Pancreas (tissue), 10 donors: ENCODE measurements around the gene RIN3. TPM values are rescaled to one million over a fixed set of nuclear protein-coding genes. Genes with fewer than 3 reads are reported as not detected.

ENCODE experiments used
- ATAC-seq, 4 donors: fragments of 200-7000 bp; cut with Tn5 transposase; one replicate each; pipeline versions ENCODE4 v1.8.0 to v1.9.1; 2020; ENCODE audit warnings: mild to moderate bottlenecking in 4 of 4, moderate library complexity in 4 of 4
- DNase-seq, 6 donors: peaks; one replicate each; pipeline ENCODE4 v3.0.0-alpha.2; 2020
- FAIRE-seq: peaks from 2 replicates; lab custom pipeline; 2012; peaks lifted over from hg19 to GRCh38; lab: Jason Lieb, UNC
- H3K27ac ChIP-seq, 4 donors: fragments of 200-600 bp; sonication (generic); 1 replicate in 3 of 4; 2 replicates in 1 of 4; pipeline versions ENCODE4 v1.5.0 to v1.8.0; 2020
- H3K27me3 ChIP-seq, 4 donors: fragments of 200-600 bp; one replicate each; pipeline ENCODE4 v1.8.0; 2021
- H3K36me3 ChIP-seq, 3 donors: fragments of 200-600 bp; sonication (generic) in 1 of 3; one replicate each; pipeline versions ENCODE4 v1.5.0 to v1.8.0; 2020 to 2021
- H3K4me1 ChIP-seq, 3 donors: fragments of 200-600 bp; one replicate each; pipeline ENCODE4 v1.8.0; 2021
- H3K4me3 ChIP-seq, 4 donors: fragments of 200-600 bp; sonication (generic) in 2 of 4; one replicate each; pipeline versions ENCODE4 v1.5.0 to v1.8.0; 2020 to 2021
- H3K9me3 ChIP-seq, 4 donors: fragments of 200-600 bp; one replicate each; pipeline ENCODE4 v1.8.0; 2021
- WGBS, 2 donors: extraction: QIAGEN DNeasy Blood & Tissue Kit; methylation state at CpG; one replicate each; pipeline ENCODE4 v1.1.7; 2013; 5-methylcytosine and 5-hydroxymethylcytosine counted together
- intact Hi-C, 3 donors: fragments of 100-400 bp; cut with DNase I; formaldehyde crosslinking; loops; one replicate each; pipeline versions ENCODE4 v1.11.1 to v1.14.2; 2022
- polyA plus RNA-seq, 2 donors: library from polyadenylated mRNA; stranded (reverse); fragments of 200-250 nt; gene quantifications; one replicate each; pipeline ENCODE4 v1.2.3, GENCODE V29; 2013
- total RNA-seq, 6 donors: library from RNA; stranded (reverse); fragmentation: NEBNext Ultra II Directional in 4 of 6; extraction: Animal tissue kit (Norgen Biotek cat#: 25700) in 4 of 6; gene quantifications; one replicate each; pipeline versions ENCODE4 v1.2.1 to v1.2.4, GENCODE V29; 2021 to 2023
- TF ChIP-seq, protein P1 (sequence below), 4 donors: fragments of 200-600 bp; sonication (generic) in 3 of 4; IDR thresholded peaks; one replicate each; pipeline versions ENCODE4 v1.5.0 to v1.8.0; 2021; ENCODE audit warnings: antibody characterized with exemption in 4 of 4
- donor health status: healthy with polysubstance abuse.
- donor health status: DM: no; HTN: no; CAD: no; lungs with moderate emphysema.
- donor health status: DM: no; HTN: no; CAD: no.
- donor health status: control.
- donor health status: control.
- donor health status: Bipolar disorder and iron deficiency.
- donor health status: DM: yes; HTN: yes; CAD: no.
- donor health status: DM: no; HTN: no; CAD: no.
- donor health status: DM: no; HTN: no; CAD: no.
- donor health status: DM: yes; HTN: yes; CAD: no.

Gene RIN3
- total and polyA plus RNA-seq, 8 donors: 1.1 to 9.0 (median 2.3) TPM

DNA sequence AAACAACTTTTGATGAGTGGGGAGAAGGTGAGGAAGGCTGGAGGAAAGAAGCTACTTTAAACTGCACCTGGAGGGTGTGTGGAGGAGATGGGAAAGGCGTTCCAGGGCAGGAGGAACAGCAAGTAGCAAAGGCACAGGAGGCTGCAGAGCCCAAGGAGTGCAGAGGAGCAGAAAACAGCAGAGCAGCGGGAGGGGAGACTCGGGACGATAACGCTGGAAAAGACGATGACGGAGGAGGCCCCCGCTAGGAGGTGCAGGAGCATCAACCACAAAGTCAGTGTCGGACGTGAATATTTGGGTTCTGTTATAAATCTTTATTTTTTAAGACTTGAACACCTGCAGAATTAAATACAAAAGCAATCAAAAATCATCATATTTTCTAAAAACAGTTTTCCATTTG, 189.9 kb downstream of the RIN3 start:
- Histone ChIP-seq H3K27me3 (no peaks in the 10 kb centered on the region), H3K36me3 (peaks cover 0 to 4% (median 0%) of the 10 kb centered on the region in 3 donors), H3K9me3 (no peaks in the 10 kb centered on the region), H3K27ac (no peak overlapping the region), H3K4me3 (no peak overlapping the region), H3K4me1 (no peaks in the 10 kb centered on the region)
- ATAC-seq (no peak), FAIRE-seq (no peak), DNase-seq (no peak)
- TF ChIP-seq, protein P1, sequence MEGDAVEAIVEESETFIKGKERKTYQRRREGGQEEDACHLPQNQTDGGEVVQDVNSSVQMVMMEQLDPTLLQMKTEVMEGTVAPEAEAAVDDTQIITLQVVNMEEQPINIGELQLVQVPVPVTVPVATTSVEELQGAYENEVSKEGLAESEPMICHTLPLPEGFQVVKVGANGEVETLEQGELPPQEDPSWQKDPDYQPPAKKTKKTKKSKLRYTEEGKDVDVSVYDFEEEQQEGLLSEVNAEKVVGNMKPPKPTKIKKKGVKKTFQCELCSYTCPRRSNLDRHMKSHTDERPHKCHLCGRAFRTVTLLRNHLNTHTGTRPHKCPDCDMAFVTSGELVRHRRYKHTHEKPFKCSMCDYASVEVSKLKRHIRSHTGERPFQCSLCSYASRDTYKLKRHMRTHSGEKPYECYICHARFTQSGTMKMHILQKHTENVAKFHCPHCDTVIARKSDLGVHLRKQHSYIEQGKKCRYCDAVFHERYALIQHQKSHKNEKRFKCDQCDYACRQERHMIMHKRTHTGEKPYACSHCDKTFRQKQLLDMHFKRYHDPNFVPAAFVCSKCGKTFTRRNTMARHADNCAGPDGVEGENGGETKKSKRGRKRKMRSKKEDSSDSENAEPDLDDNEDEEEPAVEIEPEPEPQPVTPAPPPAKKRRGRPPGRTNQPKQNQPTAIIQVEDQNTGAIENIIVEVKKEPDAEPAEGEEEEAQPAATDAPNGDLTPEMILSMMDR (IDR thresholded peaks at IDR 0.05): no peak
- 93 to 95% methylated on average over 10 of the region's 10 CpGs for WGBS, 2 donors
- intact Hi-C loops: no loop called here

DNA sequence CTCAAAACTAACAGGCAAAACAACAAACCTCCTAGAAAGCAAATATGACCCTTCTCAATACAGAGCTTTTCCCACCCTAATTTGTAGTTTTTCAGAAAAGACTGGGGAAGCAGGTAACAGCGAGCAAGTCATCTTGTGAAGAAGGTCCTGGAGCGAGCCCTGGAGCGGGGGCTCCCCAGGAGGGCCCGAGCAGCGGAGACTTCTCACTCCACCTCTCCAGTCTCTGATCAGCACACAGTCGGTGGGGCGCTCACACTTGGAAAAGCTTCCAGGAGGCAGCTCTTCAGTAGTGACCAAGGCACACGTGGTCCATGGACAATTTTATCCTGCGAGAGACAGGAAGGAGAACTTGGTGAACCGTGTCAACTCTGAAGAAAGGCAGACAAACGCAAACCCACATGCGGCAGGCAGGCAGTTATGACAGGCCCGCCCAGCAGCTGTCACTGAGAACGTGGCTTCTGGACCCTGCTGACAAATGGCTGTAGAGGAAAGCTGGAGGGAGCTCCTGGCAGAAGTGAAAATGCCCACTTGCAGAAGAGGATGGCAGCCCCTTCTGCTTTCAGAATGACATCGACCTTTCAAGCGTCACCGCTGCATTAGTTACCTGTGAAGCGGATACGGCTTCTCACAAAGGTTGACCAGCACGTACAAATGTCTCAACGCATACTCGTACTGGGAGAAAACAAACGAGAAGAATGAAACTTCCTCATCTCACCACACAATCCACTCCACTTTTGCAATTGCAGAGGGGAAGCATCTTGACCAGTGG, 190.6 kb downstream of the RIN3 start:
- Histone ChIP-seq H3K27me3 (no peaks in the 10 kb centered on the region), H3K9me3 (no peaks in the 10 kb centered on the region), H3K4me1 (no peaks in the 10 kb centered on the region), H3K4me3 (no peak overlapping the region), H3K27ac (no peak overlapping the region), H3K36me3 (peaks cover 0 to 4% (median 0%) of the 10 kb centered on the region in 3 donors)
- WGBS, 2 donors: 88 to 93% methylated on average over 23 of the region's 23 CpGs
- ATAC-seq (peak in 3 of 4 donors; percentile 24 to 56 (median 39)), DNase-seq (no peak), FAIRE-seq (no peak)
- TF ChIP-seq, protein P1 (IDR thresholded peaks at IDR 0.05): no peak
- intact Hi-C loops: no loop called here

DNA sequence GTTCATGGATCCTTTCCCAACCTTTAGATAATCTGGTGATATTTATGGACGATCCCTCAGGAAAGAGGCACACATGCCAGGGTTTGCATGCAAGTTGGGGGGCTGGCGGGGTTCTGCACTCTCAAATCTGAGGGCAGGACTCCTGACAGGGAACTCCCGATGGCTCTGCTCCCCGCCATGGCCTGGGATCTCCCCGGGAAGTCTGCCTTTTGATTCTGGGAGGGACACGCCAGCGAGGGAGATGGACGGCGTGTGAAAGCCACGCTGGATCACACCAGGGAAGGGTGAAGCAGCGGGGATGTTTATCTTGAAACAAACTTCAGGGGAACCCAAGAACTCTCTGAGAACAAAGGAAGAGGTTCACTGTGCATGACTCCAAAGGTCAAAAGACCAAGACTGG, 191.2 kb downstream of the RIN3 start:
- Histone ChIP-seq H3K27ac (no peak overlapping the region), H3K4me3 (no peak overlapping the region), H3K36me3 (peaks cover 0 to 4% (median 0%) of the 10 kb centered on the region in 3 donors), H3K27me3 (no peaks in the 10 kb centered on the region), H3K4me1 (no peaks in the 10 kb centered on the region), H3K9me3 (no peaks in the 10 kb centered on the region)
- TF ChIP-seq, protein P1 (IDR thresholded peaks at IDR 0.05): no peak
- intact Hi-C loops: no loop called here
- no peak for DNase-seq
- 89 to 91% methylated on average over 11 of the region's 11 CpGs for WGBS, 2 donors
- FAIRE-seq: no peak
- no peak for ATAC-seq

DNA sequence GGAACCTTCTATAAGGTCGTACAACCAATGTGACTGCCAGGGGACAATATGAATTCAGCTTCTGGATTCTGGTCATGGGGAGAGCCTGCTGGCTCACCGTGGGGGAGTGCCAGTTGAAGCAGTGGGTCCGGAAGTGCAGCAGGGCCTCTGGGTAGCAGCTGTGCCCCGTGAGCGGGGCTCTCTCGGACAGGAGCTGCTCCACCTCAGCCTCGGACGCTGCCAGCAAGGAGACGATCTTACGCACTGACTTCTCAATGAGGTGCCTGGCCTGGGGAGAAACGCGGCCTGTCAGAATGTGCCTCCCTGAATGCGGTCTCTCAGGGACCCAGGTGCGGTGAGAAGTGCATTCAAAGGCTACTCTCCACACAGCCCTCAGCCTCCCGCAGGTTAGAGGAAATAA, 192.8 kb downstream of the RIN3 start:
- no peaks in the 10 kb centered on the region for H3K4me1 ChIP-seq
- H3K9me3 ChIP-seq: no peaks in the 10 kb centered on the region
- intact Hi-C loops: no loop called here
- FAIRE-seq (no peak), DNase-seq (peak in 1 of 6 donors; percentile 3), ATAC-seq (no peak)
- H3K27ac ChIP-seq: no peak overlapping the region
- no peaks in the 10 kb centered on the region for H3K27me3 ChIP-seq
- 91 to 97% methylated on average over 15 of the region's 15 CpGs for WGBS, 2 donors
- H3K36me3 ChIP-seq: peaks cover 0 to 4% (median 0%) of the 10 kb centered on the region in 3 donors
- TF ChIP-seq, protein P1 (IDR thresholded peaks at IDR 0.05): no peak
- H3K4me3 ChIP-seq: no peak overlapping the region
